GM12872 (cell line): Measurements from ENCODE around the gene DNAL1.

Source experiments
- CTCF ChIP-seq: IDR thresholded peaks from 3 replicates; pipeline ENCODE4 v1.5.1; 2011; ENCODE audit warnings: low read depth, mild to moderate bottlenecking, low read length, moderate library complexity; ENCODE audit not compliant: insufficient read depth

DNAL1 gene

GRCh38 chr14:73651005-73651404, 6.2 kb downstream of the DNAL1 start:
- no peak for TF ChIP-seq CTCF

GRCh38 chr14:73655851-73656250, 11.1 kb downstream of the DNAL1 start:
- no peak for TF ChIP-seq CTCF

GRCh38 chr14:73660511-73660910, 15.7 kb downstream of the DNAL1 start:
- no peak for TF ChIP-seq CTCF

GRCh38 chr14:73661872-73662271, 17.1 kb downstream of the DNAL1 start:
- no peak for TF ChIP-seq CTCF

- TF ChIP-seq CTCF, result no peak
Measured at GRCh38 chr14:73662487-73662943, 17.7 kb downstream of the DNAL1 start.

GRCh38 chr14:73663548-73664212, 18.9 kb downstream of the DNAL1 start:
- no peak for TF ChIP-seq CTCF

- no peak for TF ChIP-seq CTCF
Measured at GRCh38 chr14:73665130-73665529, 20.3 kb downstream of the DNAL1 start.

GRCh38 chr14:73666583-73666982, 21.8 kb downstream of the DNAL1 start:
- TF ChIP-seq CTCF, result no peak
